Astrocyte (in vitro differentiated cells and primary cell): Measurements from ENCODE around the gene PPP4R4. TPM values are rescaled to one million over a fixed set of nuclear protein-coding genes. Genes with fewer than 3 reads are reported as not detected.
A peak's percentile ranks its signal among the peaks of the same experiment; 100 is the strongest.

ENCODE experiments used
- DNase-seq: peaks from one replicate; pipeline ENCODE4 v3.0.0-alpha.2; 2010; ENCODE audit warnings: low read depth
- FAIRE-seq: peaks from 2 replicates; lab custom pipeline; 2011; peaks lifted over from hg19 to GRCh38; lab: Jason Lieb, UNC
- H2AFZ ChIP-seq: 2 replicates; pipeline ENCODE4 v1.6.0; 2012; ENCODE audit warnings: low read depth, low read length, inconsistent platforms
- H3K27ac ChIP-seq: 2 replicates; pipeline ENCODE4 v1.5.1; 2011; ENCODE audit warnings: low read depth, low read length, inconsistent platforms
- H3K27me3 ChIP-seq: 2 replicates; pipeline ENCODE4 v1.6.0; 2011; ENCODE audit warnings: low read length, inconsistent platforms; ENCODE audit not compliant: insufficient read depth
- H3K36me3 ChIP-seq: 2 replicates; pipeline ENCODE4 v1.5.1; 2011; ENCODE audit warnings: low read length, inconsistent platforms; ENCODE audit not compliant: insufficient read depth
- H3K4me1 ChIP-seq: 2 replicates; pipeline ENCODE4 v1.5.1; 2011; ENCODE audit warnings: low read length, inconsistent platforms; ENCODE audit not compliant: insufficient read depth
- H3K4me2 ChIP-seq: 2 replicates; pipeline ENCODE4 v1.6.0; 2012; ENCODE audit warnings: low read length, inconsistent platforms
- H3K4me3 ChIP-seq: 2 replicates; pipeline ENCODE4 v1.5.1; 2011; ENCODE audit warnings: low read depth, mild to moderate bottlenecking, low read length, inconsistent platforms; ENCODE audit not compliant: insufficient read depth
- H3K79me2 ChIP-seq: 2 replicates; pipeline ENCODE4 v1.6.0; 2012; ENCODE audit warnings: mild to moderate bottlenecking, low read length, inconsistent platforms; ENCODE audit not compliant: insufficient read depth
- H3K9ac ChIP-seq: 2 replicates; pipeline ENCODE4 v1.6.0; 2012; ENCODE audit warnings: mild to moderate bottlenecking, low read length, inconsistent platforms
- H3K9me3 ChIP-seq: 2 replicates; pipeline ENCODE4 v1.5.1; 2012; ENCODE audit warnings: low read depth, mild to moderate bottlenecking, low read length, inconsistent platforms; ENCODE audit not compliant: insufficient read depth
- H4K20me1 ChIP-seq: 2 replicates; pipeline ENCODE4 v1.6.0; 2012; ENCODE audit warnings: low read length, inconsistent platforms; ENCODE audit not compliant: insufficient read depth
- H3K27ac Mint-ChIP-seq: one replicate; pipeline ENCODE4 v1.8.0; 2021; ENCODE audit warnings: mild to moderate bottlenecking, mixed read lengths; ENCODE audit not compliant: unreplicated experiment
- H3K27me3 Mint-ChIP-seq: one replicate; pipeline ENCODE4 v1.8.0; 2021; ENCODE audit warnings: low read depth, mixed read lengths; ENCODE audit not compliant: unreplicated experiment
- H3K36me3 Mint-ChIP-seq: one replicate; pipeline ENCODE4 v1.8.0; 2021; ENCODE audit warnings: low read depth, mixed read lengths; ENCODE audit not compliant: unreplicated experiment
- H3K4me1 Mint-ChIP-seq: one replicate; pipeline ENCODE4 v1.8.0; 2021; ENCODE audit warnings: low read depth, mixed read lengths; ENCODE audit not compliant: unreplicated experiment
- H3K4me3 Mint-ChIP-seq: one replicate; pipeline ENCODE4 v1.8.0; 2021; ENCODE audit warnings: mild to moderate bottlenecking, moderate library complexity, mixed read lengths; ENCODE audit not compliant: unreplicated experiment
- H3K9me3 Mint-ChIP-seq: one replicate; pipeline ENCODE4 v1.8.0; 2021; ENCODE audit warnings: mild to moderate bottlenecking, mixed read lengths; ENCODE audit not compliant: unreplicated experiment
- CTCF ChIP-seq: IDR thresholded peaks from 2 replicates; pipeline ENCODE4 v1.5.1; 2011; ENCODE audit warnings: low read depth, mild to moderate bottlenecking, inconsistent platforms, low read length, moderate library complexity; ENCODE audit not compliant: insufficient read depth
- EZH2 ChIP-seq: IDR thresholded peaks from 2 replicates; pipeline ENCODE4 v1.6.1; 2012; ENCODE audit warnings: mild to moderate bottlenecking, low read length, inconsistent platforms; ENCODE audit not compliant: insufficient read depth
- total RNA-seq: library from RNA; stranded (reverse); gene quantifications from 2 replicates; pipeline ENCODE4 v1.2.1, GENCODE V29; 2021

Gene PPP4R4
- total RNA-seq, 1 donor from 2014 or later: 6.0 TPM

- peak; percentile 25 for DNase-seq
- Histone ChIP-seq H3K36me3 (peaks cover 3% of the 10 kb centered on the region), H3K27ac (no peak overlapping the region), H4K20me1 (no peaks in the 10 kb centered on the region), H3K4me1 (peaks cover 12% of the 10 kb centered on the region), H3K4me2 (no peak overlapping the region), H3K9ac (no peak overlapping the region), H2AFZ (no peak overlapping the region), H3K9me3 (peaks cover 2% of the 10 kb centered on the region), H3K27me3 (no peaks in the 10 kb centered on the region), H3K79me2 (no peaks in the 10 kb centered on the region), H3K4me3 (no peak overlapping the region)
- H3K27ac Mint-ChIP-seq: no peak overlapping the region
- H3K9me3 Mint-ChIP-seq: peaks cover 9% of the 10 kb centered on the region
- no peak for FAIRE-seq
- TF ChIP-seq EZH2 (no peak), CTCF (peak; percentile 88)
- H3K27me3 Mint-ChIP-seq: no peaks in the 10 kb centered on the region
- peaks cover 7% of the 10 kb centered on the region for H3K4me1 Mint-ChIP-seq
- no peak overlapping the region for H3K4me3 Mint-ChIP-seq
- H3K36me3 Mint-ChIP-seq: no peaks in the 10 kb centered on the region
Observed at GRCh38 chr14:94132285-94132887, 41.7 kb upstream of the PPP4R4 start.

- H3K4me1 Mint-ChIP-seq: peaks cover 6% of the 10 kb centered on the region
- no peak for FAIRE-seq
Observed at GRCh38 chr14:94135476-94135875, 38.6 kb upstream of the PPP4R4 start.

More at GRCh38 chr14:94135476-94135875, 38.6 kb upstream of the PPP4R4 start:
- no peaks in the 10 kb centered on the region for H4K20me1 ChIP-seq
- H3K9me3 Mint-ChIP-seq: peaks cover 9% of the 10 kb centered on the region
- H3K36me3 Mint-ChIP-seq: no peaks in the 10 kb centered on the region
- no peak overlapping the region for H2AFZ ChIP-seq
- H3K4me1 ChIP-seq: no peaks in the 10 kb centered on the region
- no peak overlapping the region for H3K9ac ChIP-seq
- no peaks in the 10 kb centered on the region for H3K79me2 ChIP-seq
- H3K36me3 ChIP-seq: no peaks in the 10 kb centered on the region
- TF ChIP-seq EZH2: no peak
- TF ChIP-seq CTCF: no peak
- no peaks in the 10 kb centered on the region for H3K27me3 ChIP-seq
- no peak overlapping the region for H3K27ac ChIP-seq
- H3K27ac Mint-ChIP-seq: no peak overlapping the region
- no peak overlapping the region for H3K4me3 Mint-ChIP-seq
- H3K4me2 ChIP-seq: no peak overlapping the region
- H3K9me3 ChIP-seq: peaks cover 2% of the 10 kb centered on the region
- peaks cover 6% of the 10 kb centered on the region for H3K27me3 Mint-ChIP-seq
- DNase-seq: no peak
- no peak overlapping the region for H3K4me3 ChIP-seq
